ENCODE results near the gene RNU7-1.

GRCh38 chr12:6948873-6949594 is 5.4 kb downstream of the RNU7-1 start:
- TF ChIP-seq CTCF (IDR thresholded peaks at IDR 0.05) (peak in 4 of 6 experiments; percentile 5 to 25 (median 20)), POLR2A (IDR thresholded peaks at IDR 0.05) (no peak)
